Suprapubic skin (tissue), 4 donors: ENCODE measurements around the gene RBP3.

ENCODE experiments used
- EP300 ChIP-seq: sonication (generic); formaldehyde crosslinking; IDR thresholded peaks from one replicate; pipeline ENCODE4 v1.6.1; 2017; ENCODE audit warnings: antibody characterized with exemption
- POLR2A ChIP-seq, 2 donors: fragments of 450-650 bp; IDR thresholded peaks; one replicate each; pipeline ENCODE4 v1.6.1; 2017; ENCODE audit warnings: antibody characterized with exemption in 2 of 2, mild to moderate bottlenecking in 2 of 2, moderate library complexity in 2 of 2
- POLR2AphosphoS5 ChIP-seq, 3 donors: sonication (generic); formaldehyde crosslinking; IDR thresholded peaks; one replicate each; pipeline ENCODE4 v1.6.1; 2017; ENCODE audit warnings: antibody characterized with exemption in 3 of 3
- TF ChIP-seq, protein P1 (sequence below), 2 donors: fragments of 200-600 bp in 1 of 2; fragments of 450-650 bp in 1 of 2; sonication (generic) in 1 of 2; IDR thresholded peaks; one replicate each; pipeline ENCODE4 v1.5.1; 2016 to 2019; ENCODE audit warnings: antibody characterized with exemption in 2 of 2, mild to moderate bottlenecking in 1 of 2, moderate library complexity in 1 of 2

GRCh38 chr10:47364366-47364765, 16.2 kb downstream of the RBP3 start:
- TF ChIP-seq EP300 (no peak), POLR2A (IDR thresholded peaks at IDR 0.05) (no peak), POLR2AphosphoS5 (IDR thresholded peaks at IDR 0.05) (no peak)
- TF ChIP-seq, protein P1, sequence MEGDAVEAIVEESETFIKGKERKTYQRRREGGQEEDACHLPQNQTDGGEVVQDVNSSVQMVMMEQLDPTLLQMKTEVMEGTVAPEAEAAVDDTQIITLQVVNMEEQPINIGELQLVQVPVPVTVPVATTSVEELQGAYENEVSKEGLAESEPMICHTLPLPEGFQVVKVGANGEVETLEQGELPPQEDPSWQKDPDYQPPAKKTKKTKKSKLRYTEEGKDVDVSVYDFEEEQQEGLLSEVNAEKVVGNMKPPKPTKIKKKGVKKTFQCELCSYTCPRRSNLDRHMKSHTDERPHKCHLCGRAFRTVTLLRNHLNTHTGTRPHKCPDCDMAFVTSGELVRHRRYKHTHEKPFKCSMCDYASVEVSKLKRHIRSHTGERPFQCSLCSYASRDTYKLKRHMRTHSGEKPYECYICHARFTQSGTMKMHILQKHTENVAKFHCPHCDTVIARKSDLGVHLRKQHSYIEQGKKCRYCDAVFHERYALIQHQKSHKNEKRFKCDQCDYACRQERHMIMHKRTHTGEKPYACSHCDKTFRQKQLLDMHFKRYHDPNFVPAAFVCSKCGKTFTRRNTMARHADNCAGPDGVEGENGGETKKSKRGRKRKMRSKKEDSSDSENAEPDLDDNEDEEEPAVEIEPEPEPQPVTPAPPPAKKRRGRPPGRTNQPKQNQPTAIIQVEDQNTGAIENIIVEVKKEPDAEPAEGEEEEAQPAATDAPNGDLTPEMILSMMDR (IDR thresholded peaks at IDR 0.05), result no peak
